Measurements from ENCODE around the gene MIB2. TPM values are rescaled to one million over a fixed set of nuclear protein-coding genes. Genes with fewer than 3 reads are reported as not detected.

Gene MIB2
- total and polyA plus RNA-seq, 9 donors = 1.8 to 110 (median 79.5) TPM

- WGBS, 3 donors = 0% methylated on average over 23 of the region's 23 CpGs
These were observed 395 bp upstream of the MIB2 start for GRCh38 chr1:1614954-1615255.

GRCh38 chr1:1616045-1616790, 918 bp downstream of the MIB2 start:
- DNase-seq = peak in 1 of 5 donors; percentile 53
- Histone ChIP-seq H3K4me1 (ENCODE audit: insufficient read depth) (peaks cover 15% of the 10 kb centered on the region), H3K27me3 (no peaks in the 10 kb centered on the region), H3K9me3 (no peaks in the 10 kb centered on the region), H3K27ac (peak overlapping the region; percentile 100), H3K4me3 (peak overlapping the region; percentile 92), H3K36me3 (no peaks in the 10 kb centered on the region)
- intact Hi-C loops (cut with DNase I) = no loop called here
- WGBS, 3 donors = 2 to 6% (median 3%) methylated on average over 25 to 80 of the region's 80 CpGs
- TF ChIP-seq EP300 (IDR thresholded peaks at IDR 0.05) = no peak
- no peak for TF ChIP-seq POLR2A (IDR thresholded peaks at IDR 0.05)
- no peak for TF ChIP-seq CTCF (IDR thresholded peaks at IDR 0.05)

More at GRCh38 chr1:1614954-1615255, 395 bp upstream of the MIB2 start:
- H3K27me3 ChIP-seq = no peaks in the 10 kb centered on the region
- no peak for DNase-seq
- H3K9me3 ChIP-seq = no peaks in the 10 kb centered on the region
- H3K4me1 ChIP-seq (ENCODE audit: insufficient read depth) = peaks cover 15% of the 10 kb centered on the region
- H3K27ac ChIP-seq = peak overlapping the region; percentile 100
- intact Hi-C loops (cut with DNase I) = no loop called here
- peak overlapping the region; percentile 92 for H3K4me3 ChIP-seq
- H3K36me3 ChIP-seq = no peaks in the 10 kb centered on the region
- TF ChIP-seq POLR2A (IDR thresholded peaks at IDR 0.05) = no peak
- TF ChIP-seq EP300 (IDR thresholded peaks at IDR 0.05) = no peak
- TF ChIP-seq CTCF (IDR thresholded peaks at IDR 0.05) = no peak

- Histone ChIP-seq H3K36me3 (no peaks in the 10 kb centered on the region), H3K9me3 (no peaks in the 10 kb centered on the region), H3K4me1 (ENCODE audit: insufficient read depth) (peaks cover 14% of the 10 kb centered on the region), H3K4me3 (peak overlapping the region; percentile 92), H3K27ac (no peak overlapping the region), H3K27me3 (no peaks in the 10 kb centered on the region)
- intact Hi-C loops (cut with DNase I) = no loop called here
- no peak for TF ChIP-seq EP300 (IDR thresholded peaks at IDR 0.05)
- TF ChIP-seq CTCF (IDR thresholded peaks at IDR 0.05) = no peak
- TF ChIP-seq POLR2A (IDR thresholded peaks at IDR 0.05) = no peak
- WGBS, 3 donors = 67 to 83% (median 69%) methylated on average over 19 of the region's 19 CpGs
- peak in 2 of 5 donors; percentile 48 to 51 for DNase-seq
These were observed 1.5 kb downstream of the MIB2 start for GRCh38 chr1:1616838-1617237.

GRCh38 chr1:1617516-1617915, 2.2 kb downstream of the MIB2 start:
- no peaks in the 10 kb centered on the region for H3K9me3 ChIP-seq
- TF ChIP-seq POLR2A (IDR thresholded peaks at IDR 0.05) (no peak), CTCF (IDR thresholded peaks at IDR 0.05) (no peak)
- no peak overlapping the region for H3K4me3 ChIP-seq
- H3K4me1 ChIP-seq (ENCODE audit: insufficient read depth) = peaks cover 13% of the 10 kb centered on the region
- H3K36me3 ChIP-seq = no peaks in the 10 kb centered on the region
- intact Hi-C loops (cut with DNase I) = no loop called here
- no peaks in the 10 kb centered on the region for H3K27me3 ChIP-seq
- WGBS, 3 donors = 89% methylated on average over 11 of the region's 11 CpGs
- no peak overlapping the region for H3K27ac ChIP-seq
- peak in 2 of 5 donors; percentile 6 to 34 for DNase-seq

Measured in ovary (tissue), 9 donors.